T1000 (cell line): ENCODE results near the gene TSTD1.

Experiments used
- DNase-seq: peaks from one replicate; lab custom pipeline; 2025; ENCODE audit warnings: mixed read lengths; lab: John Stamatoyannopoulos, UW

The TSTD1 gene, protein sequence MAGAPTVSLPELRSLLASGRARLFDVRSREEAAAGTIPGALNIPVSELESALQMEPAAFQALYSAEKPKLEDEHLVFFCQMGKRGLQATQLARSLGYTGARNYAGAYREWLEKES

DNA sequence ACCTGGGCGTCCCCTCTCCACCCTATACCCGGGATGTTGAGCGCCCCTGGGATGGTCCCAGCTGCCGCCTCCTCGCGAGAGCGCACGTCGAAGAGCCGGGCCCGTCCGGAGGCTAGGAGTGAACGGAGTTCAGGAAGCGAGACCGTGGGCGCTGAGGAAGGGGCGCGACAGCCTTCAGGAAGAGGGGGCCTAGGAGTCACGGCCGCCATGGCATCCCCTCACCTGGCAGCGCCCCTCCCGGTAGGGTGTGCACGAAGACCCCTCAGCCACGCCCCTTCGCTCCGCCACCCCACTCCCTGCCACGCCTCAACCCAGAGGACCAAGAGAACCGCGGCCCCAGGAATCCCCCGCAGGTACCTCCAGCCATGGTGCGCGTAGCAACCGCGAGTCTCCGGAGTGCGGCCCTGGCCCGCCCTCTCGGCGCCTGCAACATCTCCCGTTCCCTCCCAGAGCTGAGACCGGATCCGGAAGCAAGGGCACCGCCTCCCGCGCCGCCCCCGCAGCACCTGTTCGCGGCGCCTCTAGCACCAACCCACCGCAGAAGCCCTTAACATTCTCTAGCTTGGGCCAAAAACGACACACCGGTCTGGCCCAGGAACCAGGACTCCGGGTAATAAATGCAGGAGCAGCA is at the start of gene TSTD1:
Gene TSTD1 (minus strand): TSS at position 442 of the 631 bp plus-strand sequence. CDS start 75 bp downstream, at position 367.
- no peak for DNase-seq

DNA sequence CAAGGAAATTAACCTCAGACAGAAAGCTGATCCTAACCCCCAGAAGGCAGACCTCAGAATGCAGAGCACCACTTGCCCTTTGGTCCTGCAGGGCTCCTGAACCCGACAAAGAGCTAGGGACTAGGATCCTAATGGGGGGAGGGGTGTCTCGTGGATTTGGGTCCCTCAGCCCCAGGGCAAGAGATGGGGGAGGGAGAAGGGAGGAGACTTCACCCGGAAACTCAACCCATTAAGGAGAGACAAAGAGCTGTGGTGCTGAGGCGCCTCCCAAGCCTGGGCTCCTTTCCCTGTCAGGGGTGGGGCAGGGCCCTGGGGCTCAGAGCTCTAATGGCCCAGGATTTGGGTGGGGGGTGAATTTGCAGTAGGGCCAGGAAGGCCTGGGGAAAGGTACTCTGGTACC is 47.7 kb upstream of the TSTD1 start:
- no peak for DNase-seq

DNA sequence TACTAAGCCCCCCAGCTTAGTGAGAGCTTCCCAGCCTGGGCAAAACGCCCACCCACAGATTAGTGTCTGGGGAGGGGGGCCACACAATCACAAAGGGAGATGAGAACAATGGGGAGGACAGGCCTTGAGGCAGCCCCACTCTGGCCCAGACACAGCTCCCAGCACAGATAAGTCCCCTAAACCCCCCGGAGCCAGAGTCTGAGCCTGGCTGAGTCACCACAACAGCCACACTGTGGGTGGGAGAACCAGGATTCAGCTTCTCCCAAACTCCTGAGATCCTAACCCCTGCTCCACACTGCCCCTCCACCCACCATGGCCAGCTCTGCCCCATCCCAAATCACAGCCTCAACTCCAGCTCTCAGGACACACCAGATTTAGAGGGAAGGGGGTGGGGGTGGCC is 46.4 kb upstream of the TSTD1 start:
- DNase-seq = no peak

DNA sequence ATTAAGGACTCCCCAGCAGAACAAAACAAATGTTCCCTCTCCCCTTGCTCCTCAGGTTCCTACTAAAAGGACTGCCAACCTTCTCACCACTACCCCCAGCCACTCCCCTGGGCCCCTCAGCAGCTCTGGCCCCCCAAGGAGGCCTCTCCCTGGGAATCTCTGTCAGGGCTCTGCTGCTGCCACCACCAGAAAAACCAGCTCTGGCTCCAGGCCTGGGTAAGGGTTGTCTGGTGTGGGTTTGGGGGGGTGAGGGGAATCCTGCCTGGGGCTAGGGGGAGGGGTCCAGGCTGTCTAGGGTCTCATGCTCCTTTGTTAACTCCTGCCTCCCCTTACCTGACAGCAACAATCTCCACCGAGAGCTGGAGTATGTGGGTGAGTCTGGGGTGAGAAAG is 45.8 kb upstream of the TSTD1 start:
- DNase-seq = no peak

DNA sequence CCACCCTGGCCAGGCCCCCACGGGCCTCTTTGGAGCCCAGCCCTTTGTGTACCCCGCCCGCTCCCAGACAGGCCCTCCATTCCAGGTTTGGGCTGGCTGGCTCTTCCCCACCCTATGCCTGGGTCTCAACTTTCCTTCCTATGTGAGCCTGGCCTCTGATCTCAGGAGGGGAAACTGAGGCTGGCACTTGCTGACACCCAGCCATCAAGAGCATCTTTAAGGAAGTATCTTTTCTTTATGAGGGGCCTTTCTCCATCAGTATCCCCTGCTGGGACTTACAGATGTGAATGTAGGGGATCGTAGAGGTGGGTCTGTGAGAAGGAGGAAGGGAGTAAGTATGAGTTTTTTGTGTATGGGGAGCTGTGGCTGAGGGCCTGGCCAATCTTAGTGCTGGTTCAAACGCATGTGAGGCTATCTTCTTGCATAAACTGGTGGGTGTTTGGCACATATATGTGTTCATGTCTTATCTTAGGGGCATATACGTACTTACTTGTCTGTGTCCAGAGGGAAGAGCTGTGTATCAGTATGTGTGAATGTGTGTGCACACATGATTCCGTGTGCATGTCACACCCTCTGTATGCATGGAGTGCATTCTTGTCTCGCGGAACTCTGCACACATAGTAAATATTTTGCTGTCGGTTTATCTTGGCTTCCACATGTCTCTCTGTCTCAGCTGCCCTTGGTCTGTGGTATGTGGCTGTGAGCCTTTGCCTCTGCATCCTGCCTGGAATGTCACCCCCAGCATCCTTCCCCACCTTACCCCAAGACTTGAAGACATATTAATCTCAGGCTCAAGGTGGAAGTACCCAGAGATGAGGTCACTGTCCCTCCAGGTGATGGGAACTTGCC is 45.2 kb upstream of the TSTD1 start:
- DNase-seq = no peak

DNA sequence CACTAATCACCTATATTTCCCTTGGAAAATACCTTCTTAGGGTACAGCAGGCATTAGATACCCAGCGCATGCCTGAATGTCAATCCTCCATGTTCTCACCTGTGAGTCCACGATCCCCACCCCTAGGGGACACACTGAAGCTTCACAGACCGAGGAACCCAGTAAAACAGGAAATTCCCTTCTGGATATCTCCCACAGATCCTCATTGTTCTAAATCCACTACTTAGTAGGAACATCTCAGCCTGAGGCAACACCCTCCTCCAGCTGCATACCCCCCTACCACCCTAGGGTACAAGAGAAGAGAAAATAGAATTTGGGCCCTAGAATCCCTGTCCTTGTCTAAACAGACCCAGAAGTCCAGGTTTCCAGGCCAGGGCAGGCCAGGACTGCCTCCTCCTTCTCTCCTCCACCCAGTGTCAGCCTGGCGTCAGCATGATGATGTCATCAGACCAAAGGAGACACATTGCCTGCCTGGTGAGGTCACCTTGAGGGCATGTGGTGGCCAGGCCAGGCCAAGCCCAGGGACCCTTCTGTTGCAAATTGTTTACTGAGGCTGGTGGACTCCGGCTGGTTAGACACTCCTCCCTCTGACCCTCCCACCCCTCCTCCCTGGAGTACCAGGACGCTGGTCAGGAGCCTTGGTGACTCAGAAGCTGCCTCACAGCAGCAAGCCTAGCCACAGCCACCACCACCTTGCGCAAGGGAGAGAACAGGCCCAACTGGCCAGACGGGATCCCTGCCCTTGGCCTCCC is 44.4 kb upstream of the TSTD1 start:
- peak; percentile 73 for DNase-seq

DNA sequence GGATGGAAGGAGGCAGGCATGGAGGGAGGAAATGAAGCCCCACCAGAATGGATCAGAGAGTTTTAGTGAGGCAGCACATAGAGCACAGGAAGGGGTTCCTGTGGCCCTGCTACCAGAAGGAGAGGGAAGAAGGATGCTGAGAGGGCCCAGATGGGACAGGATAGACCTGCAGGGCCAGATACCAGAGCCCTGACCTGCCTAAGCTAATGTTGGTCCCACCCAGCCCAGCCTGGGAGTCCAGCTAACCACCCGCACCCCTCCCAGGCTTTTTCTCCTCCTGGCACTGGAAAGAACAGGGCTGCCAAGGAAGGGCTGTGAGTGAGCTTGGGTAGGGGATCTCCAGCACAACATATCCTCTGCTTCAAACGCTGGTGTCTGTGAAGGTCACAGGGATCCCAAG is 43.7 kb upstream of the TSTD1 start:
- no peak for DNase-seq

DNA sequence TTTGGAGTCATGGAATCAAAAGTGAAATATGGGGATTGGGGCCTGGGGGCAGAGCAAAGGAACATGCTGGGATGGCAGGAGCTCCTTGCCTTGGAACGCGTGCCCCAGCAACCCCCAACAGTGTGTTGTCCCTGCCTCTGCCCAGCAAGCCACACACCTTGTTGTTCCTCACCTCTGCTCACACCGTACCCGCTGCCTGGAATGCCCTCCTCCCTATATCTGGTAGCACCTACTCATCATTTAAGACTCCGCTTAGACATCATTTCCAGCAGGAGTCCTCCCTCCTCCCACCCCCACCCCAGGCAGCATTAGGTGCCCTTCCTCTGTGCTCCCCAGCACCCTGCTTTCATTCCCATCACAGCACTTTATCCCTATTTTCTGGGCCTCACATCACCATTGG is 42.8 kb upstream of the TSTD1 start:
- DNase-seq = no peak

DNA sequence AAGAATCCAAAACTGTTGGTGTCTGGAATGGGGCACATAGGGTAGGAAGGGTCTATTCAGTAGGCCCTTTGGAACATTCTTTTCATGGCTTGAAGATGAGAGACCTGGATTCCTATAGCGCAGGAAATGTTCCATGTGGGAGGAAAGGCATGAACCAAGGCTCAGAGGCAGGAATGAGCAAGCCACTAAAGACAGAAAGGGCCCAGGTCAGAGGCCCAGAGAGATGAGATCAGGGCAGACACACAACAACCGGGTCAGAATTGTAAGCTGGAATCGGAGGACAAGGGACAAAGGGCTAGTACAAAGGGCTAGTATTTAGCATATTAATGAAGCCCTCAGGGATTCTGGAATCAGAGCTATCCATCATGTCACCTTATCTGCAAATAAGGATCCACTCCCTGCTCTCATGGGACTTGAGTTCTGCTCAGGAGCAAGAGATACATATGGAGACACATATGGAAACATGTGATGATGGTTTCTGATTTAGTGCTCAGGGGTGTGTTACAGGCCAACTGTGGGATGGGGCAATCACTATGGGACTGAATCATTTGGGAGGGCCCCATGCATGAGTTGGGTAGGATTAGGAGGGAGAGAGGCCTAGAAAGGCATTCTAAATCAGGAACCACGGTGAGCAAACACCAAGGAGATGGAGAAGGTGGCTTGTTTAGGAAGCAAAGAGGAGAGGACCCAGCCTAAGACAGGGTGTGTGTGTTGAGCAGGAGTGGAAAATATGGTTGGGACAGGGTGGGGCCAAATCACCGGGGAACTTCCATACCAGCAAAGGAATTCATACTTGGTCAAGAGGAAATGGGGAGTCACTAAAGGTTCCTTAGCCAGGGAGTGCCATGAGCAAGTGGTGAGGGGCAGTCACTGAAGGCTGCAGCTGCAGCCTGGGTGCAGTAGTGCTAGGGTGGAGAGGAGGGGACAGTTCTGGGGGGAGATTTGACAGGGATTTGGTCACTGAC is 42.0 kb upstream of the TSTD1 start:
- DNase-seq = no peak

DNA sequence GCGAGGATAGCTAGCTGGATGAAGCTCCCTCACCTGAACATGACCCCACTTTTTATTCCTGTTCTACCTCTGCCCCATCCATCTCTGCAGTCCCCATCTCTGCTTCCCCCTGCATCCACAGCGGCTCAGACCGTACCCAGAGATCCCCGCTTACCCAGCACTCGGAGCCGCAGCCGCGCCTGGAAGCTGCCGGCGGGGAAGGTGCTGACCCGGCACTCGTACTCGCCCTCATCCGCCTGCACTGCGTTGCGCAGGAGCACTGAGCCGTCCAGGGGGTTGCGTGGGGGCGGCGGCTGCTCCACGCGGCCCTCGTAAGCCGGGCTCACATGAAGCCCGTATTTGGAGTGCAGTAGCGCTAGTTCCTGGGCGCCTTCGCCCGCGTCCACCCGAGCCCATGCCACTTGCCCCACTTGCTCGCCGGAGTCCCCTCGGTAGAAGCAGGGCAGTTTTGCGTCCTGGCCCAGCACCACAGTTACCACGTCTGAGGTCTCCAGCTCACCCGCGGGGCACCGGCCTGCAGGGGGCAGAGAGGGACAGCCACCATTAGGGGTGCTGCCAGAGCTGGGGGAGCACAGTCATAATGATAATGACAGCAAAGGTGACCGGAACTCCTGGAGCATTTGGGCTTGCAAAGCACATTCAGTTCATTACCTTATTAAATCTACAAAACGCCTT is 40.8 kb upstream of the TSTD1 start:
- DNase-seq = no peak

DNA sequence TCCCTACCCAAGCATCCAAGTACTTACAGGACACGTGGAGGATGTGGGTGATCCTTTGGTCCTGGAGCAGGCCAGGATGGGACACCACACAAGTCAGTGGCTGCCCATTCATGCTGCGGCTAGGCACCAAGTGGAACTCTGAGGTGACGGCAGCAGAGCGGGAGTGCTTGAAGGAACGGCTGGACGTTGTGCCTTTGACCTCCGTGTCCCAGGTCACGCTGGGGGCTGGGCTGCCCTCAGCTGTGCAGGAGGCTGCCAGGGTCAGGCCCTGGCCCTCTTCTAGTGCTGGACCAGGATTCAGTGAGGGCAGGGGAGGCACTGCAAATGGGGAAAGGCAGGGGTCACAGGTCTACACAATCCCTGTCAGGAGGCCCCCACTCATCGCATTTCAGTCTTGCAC is 38.7 kb upstream of the TSTD1 start:
- DNase-seq = no peak

DNA sequence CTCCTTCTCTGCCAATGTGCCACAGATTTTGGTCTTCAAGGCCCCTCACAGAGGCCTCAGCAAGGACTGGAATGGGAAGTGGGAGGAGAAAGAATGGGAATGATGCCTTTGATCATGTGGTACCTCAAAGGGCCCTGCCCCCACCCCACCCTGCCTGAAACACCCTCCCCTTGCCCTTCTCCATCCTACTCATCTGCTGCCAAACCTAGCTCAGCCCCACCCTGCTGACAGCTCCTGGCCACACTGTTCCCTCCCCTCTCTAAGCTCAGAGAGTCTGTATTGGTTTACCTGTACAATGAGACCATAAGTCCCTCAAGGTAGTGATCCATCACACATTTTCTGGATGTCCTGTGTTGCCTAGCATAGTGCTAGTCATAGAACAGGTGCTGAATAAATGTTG is 37.6 kb upstream of the TSTD1 start:
- no peak for DNase-seq

DNA sequence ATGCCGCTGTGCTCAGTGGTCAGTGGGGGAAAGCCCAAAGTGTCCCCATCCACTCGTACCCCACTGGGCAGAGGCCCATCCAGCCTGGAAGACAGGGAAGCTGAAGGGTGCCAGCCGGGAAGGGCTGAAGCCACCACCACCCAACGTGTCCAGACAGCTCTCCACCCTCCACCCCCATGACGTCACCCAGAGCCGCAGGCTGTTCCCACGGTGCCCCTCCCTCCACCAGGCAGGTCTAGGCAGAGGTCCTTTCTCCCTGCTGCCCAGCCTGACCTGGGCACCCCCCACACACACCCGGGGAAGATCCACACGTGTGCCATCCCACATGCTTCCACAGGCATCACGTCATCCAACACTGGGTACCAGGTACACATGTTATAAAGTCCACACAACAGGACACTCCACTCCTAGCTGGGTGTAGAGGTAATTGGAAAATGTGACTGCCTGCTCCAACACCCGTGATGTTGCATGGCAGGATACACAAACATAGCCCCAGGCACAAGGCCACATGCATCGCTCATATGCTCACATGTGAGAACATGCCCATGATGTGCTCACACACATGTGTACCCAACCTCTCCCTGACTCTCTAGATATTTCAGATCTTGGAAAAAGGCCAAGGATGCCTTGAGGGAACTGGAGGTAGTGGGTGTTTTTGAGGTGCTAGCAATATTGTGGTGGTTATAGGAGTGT is 36.1 kb upstream of the TSTD1 start:
- DNase-seq = no peak

DNA sequence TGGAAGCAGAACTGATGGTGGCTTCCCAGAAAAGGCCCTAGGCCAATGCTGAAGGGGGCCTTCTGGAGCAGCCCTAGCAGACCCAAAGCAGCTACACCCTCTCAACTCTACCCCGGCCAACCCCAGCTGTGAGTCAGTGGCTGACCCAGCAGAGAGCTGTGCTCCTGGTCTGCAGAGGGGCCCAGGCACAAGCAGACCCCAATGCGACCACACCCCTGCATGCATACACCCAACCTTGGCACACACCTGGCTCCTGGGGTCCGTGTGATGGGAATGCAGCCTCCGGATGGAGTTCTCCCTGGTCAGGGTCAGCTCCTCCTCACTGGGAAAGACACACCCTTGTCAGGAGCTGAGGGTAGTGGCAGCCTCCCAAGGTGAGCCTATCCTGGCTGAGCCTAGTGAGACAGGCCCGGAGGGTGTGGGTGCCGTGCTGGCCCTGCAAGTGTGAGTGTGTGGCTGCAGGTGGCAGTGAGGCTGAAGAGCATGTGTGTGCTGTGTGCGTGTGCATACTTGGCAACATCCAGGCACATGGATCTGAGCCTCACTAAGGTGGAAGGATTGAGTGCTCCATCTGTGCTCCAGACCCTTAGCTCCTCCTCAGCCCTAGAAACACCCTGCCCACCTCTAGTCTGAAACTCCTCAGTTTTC is 34.8 kb upstream of the TSTD1 start:
- DNase-seq = no peak

DNA sequence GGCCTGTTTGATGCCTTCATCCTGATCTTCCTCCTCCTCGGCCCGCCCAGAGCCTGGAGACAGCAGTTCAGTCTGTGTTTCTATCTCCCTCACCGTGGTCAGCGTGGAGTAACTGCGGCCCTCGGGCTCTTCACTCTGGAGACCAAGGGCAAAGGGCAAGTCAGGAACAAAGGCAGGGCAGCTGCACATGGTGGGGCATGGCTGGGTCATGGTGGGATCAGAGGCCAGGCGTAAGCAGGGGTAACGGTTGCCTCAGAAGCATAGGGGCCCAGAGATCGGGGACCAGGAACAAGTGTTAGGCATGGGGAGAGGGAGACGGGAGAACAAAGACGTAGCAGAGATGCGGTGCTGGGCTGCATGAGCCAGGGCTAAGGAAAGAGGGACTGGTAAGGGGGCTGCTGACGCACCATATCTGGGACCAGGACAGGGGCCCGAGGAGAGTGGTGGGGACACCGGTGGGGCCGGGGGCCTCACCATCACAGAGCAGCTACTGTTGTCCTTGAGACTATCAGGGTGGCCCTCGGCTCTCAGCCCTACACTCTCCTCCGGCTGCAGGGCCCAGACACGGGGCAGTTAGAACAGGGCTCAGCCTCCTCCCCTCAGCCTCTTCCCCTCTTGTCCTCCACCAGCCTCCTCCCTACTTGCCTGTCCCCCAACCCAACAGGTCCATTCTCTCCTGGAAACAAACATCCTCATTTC is 34.1 kb upstream of the TSTD1 start:
- no peak for DNase-seq

DNA sequence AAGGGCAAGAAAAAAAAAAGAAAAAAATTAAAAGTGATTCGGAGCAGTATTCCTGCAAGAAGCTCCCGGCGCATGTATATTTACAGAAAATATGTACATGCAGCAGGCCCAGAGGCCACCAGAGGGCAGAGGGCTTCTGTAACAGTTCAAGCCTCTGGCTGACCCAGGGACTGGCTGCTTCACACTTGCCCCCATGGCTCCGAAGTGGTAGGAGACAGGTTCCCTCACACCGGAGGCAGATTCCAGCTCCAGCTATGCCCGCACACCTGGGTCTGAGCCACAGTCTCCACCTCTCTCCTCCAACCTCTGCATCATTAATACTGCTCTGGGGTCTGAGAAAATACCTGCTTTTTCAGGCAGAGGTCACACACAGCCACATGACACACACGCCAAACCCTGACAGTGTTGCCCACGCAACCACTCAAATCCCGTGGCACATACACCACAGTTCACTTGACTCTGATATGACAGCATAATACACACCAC is 33.2 kb upstream of the TSTD1 start:
- DNase-seq = no peak

DNA sequence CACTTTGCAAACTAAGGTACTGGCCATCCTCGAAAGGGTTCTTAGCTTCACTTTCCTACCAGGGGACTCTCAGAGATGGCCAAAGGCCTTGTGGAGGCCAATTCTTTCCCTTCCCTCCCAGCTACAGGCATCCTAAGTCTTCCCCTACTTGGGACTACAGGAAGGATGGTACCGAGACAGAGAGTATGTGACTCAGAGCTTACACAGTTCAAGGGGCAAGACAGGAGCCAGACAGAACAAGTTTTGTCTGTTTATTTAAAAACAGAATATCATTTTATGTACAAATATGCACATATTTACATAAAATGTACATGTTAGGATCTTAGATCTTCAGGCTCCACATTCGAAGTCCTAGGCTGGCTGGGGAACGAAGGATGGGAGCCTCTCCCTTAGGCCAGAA is 32.0 kb upstream of the TSTD1 start:
- DNase-seq = no peak

DNA sequence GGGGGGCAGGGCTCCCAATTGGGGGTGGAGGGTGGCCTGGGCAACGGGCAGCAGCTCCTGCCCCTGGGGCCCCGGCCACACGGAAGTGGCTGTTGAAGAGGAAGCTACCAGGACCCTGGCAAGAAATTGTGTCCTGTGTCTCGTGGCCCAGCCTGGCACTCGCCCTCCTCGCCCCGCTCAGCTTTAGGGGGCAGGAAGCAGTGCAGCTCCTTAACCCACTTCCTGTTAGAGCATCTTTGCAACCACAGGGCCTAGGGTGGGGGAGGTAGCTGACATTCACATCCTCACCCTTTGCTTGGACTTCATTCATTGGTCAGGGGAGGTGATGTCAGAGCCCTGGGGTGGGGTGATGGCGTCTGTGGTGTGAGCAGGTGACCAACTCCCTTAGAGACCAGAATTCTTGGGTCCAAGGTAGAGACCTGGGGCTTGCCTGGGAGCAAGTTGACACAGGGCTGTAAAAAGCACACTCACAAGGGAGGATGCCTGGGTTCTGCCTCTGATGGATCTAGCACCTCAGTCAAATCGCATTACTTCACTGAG is 31.0 kb upstream of the TSTD1 start, which contains the start of gene ARHGAP30:
Gene ARHGAP30 (minus strand): TSS at position 161 of the 540 bp plus-strand sequence. CDS start 267 bp downstream, outside the sequence.
- no peak for DNase-seq

DNA sequence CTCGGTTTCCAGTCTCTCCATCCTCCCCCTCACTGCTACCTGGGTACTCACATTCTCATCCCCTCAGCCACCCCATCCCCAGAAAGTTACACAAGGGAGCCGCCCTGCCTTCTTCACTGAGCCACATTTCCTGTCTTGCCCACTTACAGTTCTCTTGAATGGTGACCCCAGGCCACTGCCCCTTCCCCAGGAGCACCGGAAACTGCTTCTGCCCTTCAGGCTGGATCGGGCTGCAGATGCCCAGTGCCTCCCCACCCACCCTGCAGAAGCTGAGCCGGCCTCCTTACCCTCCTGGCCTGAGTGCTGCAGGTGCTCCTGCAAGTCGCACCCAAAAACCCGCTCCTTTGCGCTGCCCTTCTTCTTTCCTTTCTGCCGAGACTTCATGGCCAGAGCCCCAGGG is 30.5 kb upstream of the TSTD1 start:
- DNase-seq = no peak
